ENCODE data around the gene LRRC8B. TPM values are rescaled to one million over a fixed set of nuclear protein-coding genes. Genes with fewer than 3 reads are reported as not detected.

Gene LRRC8B
- total RNA-seq, result 15.7 and 18.1 TPM in 2 replicates

GRCh38 chr1:89524369-89525168 is at the start of gene LRRC8B:
Gene LRRC8B, plus strand, starts transcription at chr1:89524829. Its CDS starts 57,822 bp downstream, at chr1:89582651.

GRCh38 chr1:89632657-89633247 is 108.1 kb downstream of the LRRC8B start, which contains the start of gene LRRC8C:
Gene LRRC8C, plus strand, starts transcription at chr1:89633120. Its CDS starts 53,354 bp downstream, at chr1:89686474.

Other genes starting within 250 kb of the LRRC8B start
- 29.4 and 82.7 TPM in 2 replicates for gene GBP6, start 160.8 kb upstream of the LRRC8B start, total RNA-seq
- gene LRRC8C, start 108.3 kb downstream of the LRRC8B start, total RNA-seq, result 4.8 and 14.6 TPM in 2 replicates

Data from nasal cavity respiratory epithelium epithelial cell of viscerocranial mucosa (primary cell).